Mucosa of gallbladder (tissue), 1 donor: ENCODE data around the gene MRPS11. TPM values are rescaled to one million over a fixed set of nuclear protein-coding genes. Genes with fewer than 3 reads are reported as not detected.

Source experiments
- total RNA-seq: library from RNA; stranded (reverse); gene quantifications from one replicate; pipeline ENCODE4 v1.2.1, GENCODE V29; 2021
- donor health status: DM: no; HTN: no; CAD: no.

Gene MRPS11
- total RNA-seq, 1 donor from 2014 or later = 44.0 TPM

Other genes starting within 250 kb of the MRPS11 start
- 1.6 TPM for gene NTRK3, start 211.0 kb upstream of the MRPS11 start, total RNA-seq
- gene MRPL46, start 320 bp upstream of the MRPS11 start, total RNA-seq = 17.5 TPM
- 7.4 TPM for gene DET1, start 79.0 kb downstream of the MRPS11 start, total RNA-seq
- gene AEN, start 153.6 kb downstream of the MRPS11 start, total RNA-seq = 34.4 TPM
- 383 TPM for gene ISG20, start 171.3 kb downstream of the MRPS11 start, total RNA-seq